DND-41 (cell line): ENCODE measurements around the gene DTWD1.
"Not testable (repeated sequence)": the region's sequence is repeated elsewhere in the genome, so short reads cannot be mapped to it uniquely, and the experiment has no call there.

Source experiments
- ATAC-seq: fragments of 200-7000 bp; cut with Tn5 transposase; 3 replicates; pipeline ENCODE4 v1.9.1; 2021; ENCODE audit warnings: low read depth; ENCODE audit not compliant: insufficient read depth
- DNase-seq: peaks from one replicate; pipeline ENCODE4 v3.0.0-alpha.2; 2020
- H2AFZ ChIP-seq: 2 replicates; pipeline ENCODE4 v1.6.0; 2012; ENCODE audit warnings: low read depth, low read length
- H3K27ac ChIP-seq: 2 replicates; pipeline ENCODE4 v1.5.1; 2012; ENCODE audit warnings: low read length, inconsistent platforms
- H3K27me3 ChIP-seq: fragments of 200-600 bp; sonication (generic); 2 replicates; pipeline ENCODE4 v1.6.0; 2012; ENCODE audit warnings: low read length, mild to moderate bottlenecking, inconsistent platforms; ENCODE audit not compliant: insufficient read depth, poor library complexity
- H3K36me3 ChIP-seq: 2 replicates; pipeline ENCODE4 v1.5.1; 2012; ENCODE audit warnings: low read length, inconsistent platforms; ENCODE audit not compliant: insufficient read depth
- H3K4me1 ChIP-seq: 2 replicates; pipeline ENCODE4 v1.5.1; 2012; ENCODE audit warnings: mild to moderate bottlenecking, low read length; ENCODE audit not compliant: insufficient read depth
- H3K4me2 ChIP-seq: 2 replicates; pipeline ENCODE4 v1.6.0; 2012; ENCODE audit warnings: mild to moderate bottlenecking, moderate library complexity, low read length, inconsistent platforms; ENCODE audit not compliant: insufficient read depth
- H3K4me3 ChIP-seq, 2 experiments: fragments of 200-600 bp in 1 of 2; shearing (Covaris generic) in 1 of 2; 2 replicates each; pipeline ENCODE4 v1.5.1; 2012 to 2016; ENCODE audit warnings: inconsistent platforms in 2 of 2, low read length in 2 of 2, mild to moderate bottlenecking in 2 of 2, low read depth in 1 of 2, moderate library complexity in 1 of 2
- H3K79me2 ChIP-seq: 2 replicates; pipeline ENCODE4 v1.6.0; 2012; ENCODE audit warnings: low read length, inconsistent platforms; ENCODE audit not compliant: insufficient read depth
- H3K9ac ChIP-seq: 2 replicates; pipeline ENCODE4 v1.6.0; 2012; ENCODE audit warnings: low read depth, mild to moderate bottlenecking, inconsistent platforms, low read length, moderate library complexity
- H3K9me3 ChIP-seq: 2 replicates; pipeline ENCODE4 v1.5.1; 2012; ENCODE audit warnings: low read length, moderate library complexity, mild to moderate bottlenecking, inconsistent platforms; ENCODE audit not compliant: insufficient read depth, severe bottlenecking
- H4K20me1 ChIP-seq: 2 replicates; pipeline ENCODE4 v1.6.0; 2012; ENCODE audit warnings: low read length; ENCODE audit not compliant: insufficient read depth
- CTCF ChIP-seq: IDR thresholded peaks from 2 replicates; pipeline ENCODE4 v1.5.1; 2012; ENCODE audit warnings: borderline replicate concordance, low read length, moderate library complexity, mild to moderate bottlenecking; ENCODE audit not compliant: poor library complexity, severe bottlenecking; ENCODE audit errors: extremely low read depth
- EZH2 ChIP-seq: IDR thresholded peaks from 3 replicates; pipeline ENCODE4 v1.6.1; 2012; ENCODE audit warnings: borderline replicate concordance, low read depth, mild to moderate bottlenecking, moderate library complexity, low read length, inconsistent platforms; ENCODE audit not compliant: severe bottlenecking

Gene DTWD1

GRCh38 chr15:49610157-49610918, 10.5 kb upstream of the DTWD1 start:
- Histone ChIP-seq H3K4me3 (no peak overlapping the region), H3K4me2 (no peak overlapping the region), H3K9me3 (peaks cover 11% of the 10 kb centered on the region), H3K36me3 (no peaks in the 10 kb centered on the region), H3K79me2 (no peaks in the 10 kb centered on the region), H3K27me3 (no peaks in the 10 kb centered on the region), H3K9ac (no peak overlapping the region), H4K20me1 (no peaks in the 10 kb centered on the region), H3K27ac (no peak overlapping the region), H2AFZ (no peak overlapping the region), H3K4me1 (no peaks in the 10 kb centered on the region)
- no peak for DNase-seq
- TF ChIP-seq CTCF (no peak), EZH2 (no peak)
- ATAC-seq = no peak

GRCh38 chr15:49612240-49612639, 8.6 kb upstream of the DTWD1 start:
- not testable (repeated sequence) for H3K79me2 ChIP-seq, ATAC-seq, H4K20me1 ChIP-seq, H2AFZ ChIP-seq, H3K4me3 ChIP-seq, H3K9ac ChIP-seq, H3K36me3 ChIP-seq, H3K27me3 ChIP-seq, H3K4me1 ChIP-seq, H3K4me2 ChIP-seq, DNase-seq, H3K27ac ChIP-seq
- H3K9me3 ChIP-seq = peaks cover 11% of the 10 kb centered on the region

- TF ChIP-seq CTCF (no peak), EZH2 (no peak)
- Histone ChIP-seq H3K4me3 (peak overlapping the region in 1 of 2 experiments; percentile 79; a peak in 1 of 4 replicates), H2AFZ (peak overlapping the region; percentile 91; the same call in 1 of the 2 replicates), H4K20me1 (no peaks in the 10 kb centered on the region), H3K79me2 (peaks cover 35% of the 10 kb centered on the region), H3K36me3 (peaks cover 2% of the 10 kb centered on the region; the same call in 1 of the 2 replicates), H3K4me2 (peak overlapping the region; percentile 75), H3K9ac (no peak overlapping the region), H3K27me3 (no peaks in the 10 kb centered on the region), H3K27ac (no peak overlapping the region), H3K9me3 (peaks cover 10% of the 10 kb centered on the region), H3K4me1 (peaks cover 34% of the 10 kb centered on the region)
- ATAC-seq = no peak
- DNase-seq = no peak
These were observed 1.6 kb upstream of the DTWD1 start for GRCh38 chr15:49619226-49619625.

GRCh38 chr15:49620199-49620598, 649 bp upstream of the DTWD1 start:
- H3K4me3 ChIP-seq = peak overlapping the region; percentile 78 to 79
- no peaks in the 10 kb centered on the region for H3K27me3 ChIP-seq
- peak overlapping the region; percentile 75 for H3K4me2 ChIP-seq
- peaks cover under 1% of the 10 kb centered on the region for H3K9me3 ChIP-seq
- H3K36me3 ChIP-seq = peaks cover 8% of the 10 kb centered on the region; the same call in 1 of the 2 replicates
- H3K27ac ChIP-seq = peak overlapping the region; percentile 85
- H3K79me2 ChIP-seq = peaks cover 37% of the 10 kb centered on the region
- no peaks in the 10 kb centered on the region for H4K20me1 ChIP-seq
- no peak for DNase-seq
- peak overlapping the region; percentile 91 for H2AFZ ChIP-seq
- no peak for ATAC-seq
- peaks cover 34% of the 10 kb centered on the region for H3K4me1 ChIP-seq
- peak overlapping the region; percentile 81 for H3K9ac ChIP-seq
- TF ChIP-seq CTCF = no peak
- no peak for TF ChIP-seq EZH2
